Kidney epithelial cell (primary cell): ENCODE data around the gene FTH1. TPM values are rescaled to one million over a fixed set of nuclear protein-coding genes. Genes with fewer than 3 reads are reported as not detected.
"Not testable (repeated sequence)": the region's sequence is repeated elsewhere in the genome, so short reads cannot be mapped to it uniquely, and the experiment has no call there.

Experiments used
- DNase-seq: peaks from one replicate; pipeline ENCODE4 v3.0.0-alpha.2; 2010; ENCODE audit warnings: low read depth
- H3K27me3 ChIP-seq: 2 replicates; pipeline ENCODE4 v1.6.0; 2011; ENCODE audit warnings: low read length; ENCODE audit not compliant: control insufficient read depth, insufficient read depth
- H3K36me3 ChIP-seq: 2 replicates; pipeline ENCODE4 v1.5.1; 2011; ENCODE audit warnings: low read length; ENCODE audit not compliant: control insufficient read depth, insufficient read depth
- H3K4me3 ChIP-seq: 2 replicates; pipeline ENCODE4 v1.5.1; 2011; ENCODE audit warnings: low read depth, mild to moderate bottlenecking, control low read depth, low read length
- total RNA-seq: library from RNA; depleted of rRNA; stranded (reverse); fragments of >200 nt; gene quantifications from 2 replicates; pipeline ENCODE4 v1.2.3, GENCODE V29; 2015
- TF ChIP-seq, protein P1 (sequence below): IDR thresholded peaks from 2 replicates; pipeline ENCODE4 v1.5.1; 2011; ENCODE audit warnings: mild to moderate bottlenecking, moderate library complexity, low read length, control low read depth, inconsistent platforms; ENCODE audit not compliant: insufficient read depth, poor library complexity, severe bottlenecking

Gene FTH1
- total RNA-seq, 1 donor from 2014 or later, result 2,225 TPM

GRCh38 chr11:62011881-62012280, 44.4 kb upstream of the FTH1 start:
- Histone ChIP-seq H3K27me3 (no peaks in the 10 kb centered on the region), H3K36me3 (no peaks in the 10 kb centered on the region), H3K4me3 (no peak overlapping the region)
- TF ChIP-seq, protein P1, sequence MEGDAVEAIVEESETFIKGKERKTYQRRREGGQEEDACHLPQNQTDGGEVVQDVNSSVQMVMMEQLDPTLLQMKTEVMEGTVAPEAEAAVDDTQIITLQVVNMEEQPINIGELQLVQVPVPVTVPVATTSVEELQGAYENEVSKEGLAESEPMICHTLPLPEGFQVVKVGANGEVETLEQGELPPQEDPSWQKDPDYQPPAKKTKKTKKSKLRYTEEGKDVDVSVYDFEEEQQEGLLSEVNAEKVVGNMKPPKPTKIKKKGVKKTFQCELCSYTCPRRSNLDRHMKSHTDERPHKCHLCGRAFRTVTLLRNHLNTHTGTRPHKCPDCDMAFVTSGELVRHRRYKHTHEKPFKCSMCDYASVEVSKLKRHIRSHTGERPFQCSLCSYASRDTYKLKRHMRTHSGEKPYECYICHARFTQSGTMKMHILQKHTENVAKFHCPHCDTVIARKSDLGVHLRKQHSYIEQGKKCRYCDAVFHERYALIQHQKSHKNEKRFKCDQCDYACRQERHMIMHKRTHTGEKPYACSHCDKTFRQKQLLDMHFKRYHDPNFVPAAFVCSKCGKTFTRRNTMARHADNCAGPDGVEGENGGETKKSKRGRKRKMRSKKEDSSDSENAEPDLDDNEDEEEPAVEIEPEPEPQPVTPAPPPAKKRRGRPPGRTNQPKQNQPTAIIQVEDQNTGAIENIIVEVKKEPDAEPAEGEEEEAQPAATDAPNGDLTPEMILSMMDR, result no peak
- DNase-seq, result no peak

GRCh38 chr11:62010935-62011528, 43.6 kb upstream of the FTH1 start:
- no peaks in the 10 kb centered on the region for H3K36me3 ChIP-seq
- H3K4me3 ChIP-seq, result no peak overlapping the region
- TF ChIP-seq, protein P1, result no peak

GRCh38 chr11:62008193-62008592, 40.8 kb upstream of the FTH1 start:
- Histone ChIP-seq H3K4me3 (no peak overlapping the region), H3K27me3 (no peaks in the 10 kb centered on the region), H3K36me3 (no peaks in the 10 kb centered on the region)
- TF ChIP-seq, protein P1, result no peak
- DNase-seq, result no peak

More at GRCh38 chr11:62010935-62011528, 43.6 kb upstream of the FTH1 start:
- DNase-seq, result no peak
- no peaks in the 10 kb centered on the region for H3K27me3 ChIP-seq

DNA sequence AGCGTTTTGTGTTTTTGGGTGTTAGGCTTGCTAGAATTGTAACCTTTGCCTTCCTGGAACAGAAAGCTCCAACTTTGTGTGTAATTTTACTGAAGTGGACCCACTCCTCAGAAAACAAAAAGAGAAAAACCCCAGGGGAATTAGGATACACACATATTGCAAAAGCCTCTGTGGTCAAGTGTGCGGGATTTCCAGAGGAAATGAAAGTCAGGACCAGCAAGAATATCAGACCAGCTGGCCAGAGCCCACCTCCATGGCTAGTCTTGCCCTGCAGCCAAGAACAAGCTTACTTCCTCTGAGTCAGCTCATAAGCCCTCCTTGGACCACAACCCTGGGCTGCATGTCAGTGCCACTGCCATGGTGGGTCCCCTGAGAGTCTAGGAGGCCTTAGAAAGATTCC, 37.0 kb upstream of the FTH1 start:
- Histone ChIP-seq H3K27me3 (no peaks in the 10 kb centered on the region), H3K4me3 (no peak overlapping the region), H3K36me3 (no peaks in the 10 kb centered on the region)
- no peak for DNase-seq
- TF ChIP-seq, protein P1, result no peak

- not testable (repeated sequence) for H3K4me3 ChIP-seq, H3K27me3 ChIP-seq, H3K36me3 ChIP-seq, DNase-seq
These were observed 34.8 kb upstream of the FTH1 start for GRCh38 chr11:62002283-62002682.

DNA sequence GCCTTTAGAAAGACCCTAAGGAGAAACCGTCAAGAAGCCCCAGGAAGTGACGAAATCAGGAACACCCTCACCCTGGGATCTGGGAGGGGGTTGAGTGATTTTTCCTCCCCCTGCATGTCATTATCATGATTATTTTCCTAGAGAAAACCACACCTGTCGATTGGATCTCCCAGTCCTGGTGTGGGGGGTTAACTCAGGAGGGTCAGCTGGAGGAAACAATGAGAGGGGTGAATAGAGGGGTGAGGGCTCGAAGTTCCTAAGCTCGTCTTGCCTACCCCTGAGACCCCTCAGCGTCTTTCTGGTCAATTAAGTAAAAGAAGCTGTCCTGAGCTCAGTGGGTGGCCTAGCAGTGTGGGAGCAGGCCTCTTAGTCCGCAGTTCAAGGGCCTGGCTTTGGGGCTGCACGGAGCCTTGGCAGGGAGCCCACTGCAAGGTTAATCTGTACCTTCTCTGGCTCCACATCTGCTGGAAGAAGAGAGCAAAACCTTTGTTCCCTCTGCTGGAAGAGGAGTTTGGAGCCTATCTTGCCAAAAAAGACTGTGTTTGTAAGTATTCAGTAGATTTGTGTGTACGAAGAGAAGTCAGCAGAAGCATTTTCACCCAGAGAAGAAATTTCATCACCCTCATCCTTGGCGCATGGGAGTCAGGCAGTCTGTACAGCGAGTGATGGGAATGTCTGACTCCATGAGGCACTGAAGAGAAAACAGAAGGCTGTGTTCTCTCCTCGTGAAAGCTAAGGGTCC, 34.2 kb upstream of the FTH1 start:
- Histone ChIP-seq H3K36me3 (no peaks in the 10 kb centered on the region), H3K4me3 (no peak overlapping the region), H3K27me3 (no peaks in the 10 kb centered on the region)
- DNase-seq, result no peak
- TF ChIP-seq, protein P1, result no peak
